Measurements from ENCODE around the gene EBF3.

EBF3 gene

DNA sequence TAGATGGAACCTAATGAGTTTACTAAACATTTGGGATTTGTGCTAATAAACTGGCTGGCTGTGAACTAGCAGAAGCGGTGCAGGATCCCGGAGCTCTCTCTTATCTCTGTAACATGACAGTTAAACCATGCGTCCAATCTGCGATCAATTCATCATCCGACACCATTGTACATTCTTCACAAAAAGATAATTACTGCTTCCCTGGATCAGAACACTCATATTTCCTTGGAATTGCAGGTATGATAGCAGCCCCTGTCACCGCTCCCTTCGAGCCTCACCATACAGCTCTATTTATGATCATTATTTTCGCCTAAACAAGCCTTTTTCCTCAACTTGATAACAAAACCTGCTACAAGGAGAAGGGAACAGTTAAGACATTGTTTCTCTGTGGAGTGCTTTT is 18.5 kb downstream of the EBF3 start:
- no peaks in the 10 kb centered on the region for H3K79me1 ChIP-seq (ENCODE audit: low read depth, low read length)
- no peak overlapping the region for H3K4me3 ChIP-seq (ENCODE audit: low read length in 2 of 2)
- H3K4me2 ChIP-seq (ENCODE audit: insufficient read depth, low read length, poor library complexity, severe bottlenecking): no peak overlapping the region
- no CpG with 5 or more reads among the region's 8 CpGs for WGBS, 2 donors (ENCODE audit: extremely low coverage in 2 of 2, insufficient read length in 2 of 2, insufficient replicate concordance in 1 of 2)
- H3K4ac ChIP-seq (ENCODE audit: low read length): no peak overlapping the region
- no peak overlapping the region for H3K23ac ChIP-seq (ENCODE audit: low read depth, low read length, poor library complexity)
- no peak overlapping the region for H2BK12ac ChIP-seq (ENCODE audit: low read length)
- no peak overlapping the region for H2BK15ac ChIP-seq (ENCODE audit: low read length)
- no peak overlapping the region for H4K8ac ChIP-seq (ENCODE audit: low read depth, low read length)
- H3K9me3 ChIP-seq (replicated peaks in 1 of 2; ENCODE audit: control insufficient read depth in 2 of 2, insufficient read depth in 1 of 2, low read depth in 1 of 2, low read length in 2 of 2): no peaks in the 10 kb centered on the region
- H3K36me3 ChIP-seq (replicated peaks in 1 of 2; ENCODE audit: control insufficient read depth in 2 of 2, insufficient read depth in 2 of 2, low read length in 2 of 2): no peaks in the 10 kb centered on the region
- peaks cover 9 to 11% of the 10 kb centered on the region in 2 donors for H3K4me1 ChIP-seq (ENCODE audit: control insufficient read depth in 2 of 2, insufficient read depth in 1 of 2, low read depth in 1 of 2, low read length in 2 of 2)
- no peak overlapping the region for H3K14ac ChIP-seq (ENCODE audit: low read length)
- no peak overlapping the region for H3K18ac ChIP-seq (ENCODE audit: low read length)
- H2AK5ac ChIP-seq (ENCODE audit: low read depth, low read length): no peak overlapping the region
- H3K27me3 ChIP-seq (ENCODE audit: control insufficient read depth in 3 of 3, insufficient read depth in 3 of 3, low read depth in 1 of 3, low read length in 3 of 3): no peaks in the 10 kb centered on the region
- no peak overlapping the region for H3K27ac ChIP-seq (replicated peaks; ENCODE audit: low read length)
- H4K91ac ChIP-seq (ENCODE audit: low read depth, low read length, poor library complexity): no peak overlapping the region
- H2BK120ac ChIP-seq (ENCODE audit: low read depth, low read length): no peak overlapping the region
- no peak overlapping the region for H3K9ac ChIP-seq (ENCODE audit: low read depth, low read length, poor library complexity)
- H2AFZ ChIP-seq (ENCODE audit: low read length): no peak overlapping the region
- no peak for DNase-seq (ENCODE audit: low spot score)
- H2BK5ac ChIP-seq (ENCODE audit: low read length): no peak overlapping the region

GRCh38 chr10:129945064-129945463 is 19.0 kb downstream of the EBF3 start:
- no peak overlapping the region for H2BK5ac ChIP-seq (ENCODE audit: low read length)
- no peak overlapping the region for H3K14ac ChIP-seq (ENCODE audit: low read length)
- no peak overlapping the region for H2BK15ac ChIP-seq (ENCODE audit: low read length)
- peaks cover 7 to 8% of the 10 kb centered on the region in 2 donors for H3K4me1 ChIP-seq (ENCODE audit: control insufficient read depth in 2 of 2, insufficient read depth in 1 of 2, low read depth in 1 of 2, low read length in 2 of 2)
- H2AFZ ChIP-seq (ENCODE audit: low read length): no peak overlapping the region
- H2BK120ac ChIP-seq (ENCODE audit: low read depth, low read length): no peak overlapping the region
- no peaks in the 10 kb centered on the region for H3K9me3 ChIP-seq (replicated peaks in 1 of 2; ENCODE audit: control insufficient read depth in 2 of 2, insufficient read depth in 1 of 2, low read depth in 1 of 2, low read length in 2 of 2)
- H4K8ac ChIP-seq (ENCODE audit: low read depth, low read length): no peak overlapping the region
- H3K27ac ChIP-seq (replicated peaks; ENCODE audit: low read length): no peak overlapping the region
- no peak overlapping the region for H3K23ac ChIP-seq (ENCODE audit: low read depth, low read length, poor library complexity)
- no peak for DNase-seq (ENCODE audit: low spot score)
- H2AK5ac ChIP-seq (ENCODE audit: low read depth, low read length): no peak overlapping the region
- no peak overlapping the region for H3K18ac ChIP-seq (ENCODE audit: low read length)
- H3K36me3 ChIP-seq (replicated peaks in 1 of 2; ENCODE audit: control insufficient read depth in 2 of 2, insufficient read depth in 2 of 2, low read length in 2 of 2): no peaks in the 10 kb centered on the region
- H3K27me3 ChIP-seq (ENCODE audit: control insufficient read depth in 3 of 3, insufficient read depth in 3 of 3, low read depth in 1 of 3, low read length in 3 of 3): no peaks in the 10 kb centered on the region
- H3K4ac ChIP-seq (ENCODE audit: low read length): no peak overlapping the region
- H3K9ac ChIP-seq (ENCODE audit: low read depth, low read length, poor library complexity): no peak overlapping the region
- H3K4me2 ChIP-seq (ENCODE audit: insufficient read depth, low read length, poor library complexity, severe bottlenecking): no peak overlapping the region
- H3K4me3 ChIP-seq (ENCODE audit: low read length in 2 of 2): no peak overlapping the region
- no CpG with 5 or more reads among the region's 6 CpGs for WGBS, 2 donors (ENCODE audit: extremely low coverage in 2 of 2, insufficient read length in 2 of 2, insufficient replicate concordance in 1 of 2)
- H2BK12ac ChIP-seq (ENCODE audit: low read length): no peak overlapping the region
- no peak overlapping the region for H4K91ac ChIP-seq (ENCODE audit: low read depth, low read length, poor library complexity)
- no peaks in the 10 kb centered on the region for H3K79me1 ChIP-seq (ENCODE audit: low read depth, low read length)

GRCh38 chr10:129944456-129944855 is 19.6 kb downstream of the EBF3 start:
- Histone ChIP-seq H3K4ac (ENCODE audit: low read length) (no peak overlapping the region), H3K4me2 (ENCODE audit: insufficient read depth, low read length, poor library complexity, severe bottlenecking) (no peak overlapping the region), H3K14ac (ENCODE audit: low read length) (no peak overlapping the region), H2BK5ac (ENCODE audit: low read length) (no peak overlapping the region), H3K4me3 (ENCODE audit: low read length in 2 of 2) (no peak overlapping the region), H3K36me3 (replicated peaks in 1 of 2; ENCODE audit: control insufficient read depth in 2 of 2, insufficient read depth in 2 of 2, low read length in 2 of 2) (no peaks in the 10 kb centered on the region), H2BK15ac (ENCODE audit: low read length) (no peak overlapping the region), H2BK12ac (ENCODE audit: low read length) (no peak overlapping the region), H3K4me1 (ENCODE audit: control insufficient read depth in 2 of 2, insufficient read depth in 1 of 2, low read depth in 1 of 2, low read length in 2 of 2) (peaks cover 3 to 4% of the 10 kb centered on the region in 2 donors), H3K27me3 (ENCODE audit: control insufficient read depth in 3 of 3, insufficient read depth in 3 of 3, low read depth in 1 of 3, low read length in 3 of 3) (no peaks in the 10 kb centered on the region), H2AFZ (ENCODE audit: low read length) (no peak overlapping the region), H3K9ac (ENCODE audit: low read depth, low read length, poor library complexity) (no peak overlapping the region), H3K79me1 (ENCODE audit: low read depth, low read length) (no peaks in the 10 kb centered on the region), H3K27ac (replicated peaks; ENCODE audit: low read length) (no peak overlapping the region), H2BK120ac (ENCODE audit: low read depth, low read length) (no peak overlapping the region), H3K9me3 (replicated peaks in 1 of 2; ENCODE audit: control insufficient read depth in 2 of 2, insufficient read depth in 1 of 2, low read depth in 1 of 2, low read length in 2 of 2) (no peaks in the 10 kb centered on the region), H4K8ac (ENCODE audit: low read depth, low read length) (no peak overlapping the region), H3K18ac (ENCODE audit: low read length) (no peak overlapping the region), H2AK5ac (ENCODE audit: low read depth, low read length) (no peak overlapping the region), H4K91ac (ENCODE audit: low read depth, low read length, poor library complexity) (no peak overlapping the region), H3K23ac (ENCODE audit: low read depth, low read length, poor library complexity) (no peak overlapping the region)
- DNase-seq (ENCODE audit: low spot score): no peak
- WGBS, 2 donors (ENCODE audit: extremely low coverage in 2 of 2, insufficient read length in 2 of 2, insufficient replicate concordance in 1 of 2): no CpG with 5 or more reads among the region's 8 CpGs

- H3K9ac ChIP-seq (ENCODE audit: low read depth, low read length, poor library complexity): no peak overlapping the region
- no CpG with 5 or more reads among the region's 12 CpGs for WGBS, 2 donors (ENCODE audit: extremely low coverage in 2 of 2, insufficient read length in 2 of 2, insufficient replicate concordance in 1 of 2)
- H2BK12ac ChIP-seq (ENCODE audit: low read length): no peak overlapping the region
- H3K4me1 ChIP-seq (ENCODE audit: control insufficient read depth in 2 of 2, insufficient read depth in 1 of 2, low read depth in 1 of 2, low read length in 2 of 2): peaks cover 0 to 1% of the 10 kb centered on the region in 2 donors
- H3K4me3 ChIP-seq (ENCODE audit: low read length in 2 of 2): no peak overlapping the region
- H3K27me3 ChIP-seq (ENCODE audit: control insufficient read depth in 3 of 3, insufficient read depth in 3 of 3, low read depth in 1 of 3, low read length in 3 of 3): no peaks in the 10 kb centered on the region
- no peaks in the 10 kb centered on the region for H3K9me3 ChIP-seq (replicated peaks in 1 of 2; ENCODE audit: control insufficient read depth in 2 of 2, insufficient read depth in 1 of 2, low read depth in 1 of 2, low read length in 2 of 2)
- H2AFZ ChIP-seq (ENCODE audit: low read length): no peak overlapping the region
- H3K18ac ChIP-seq (ENCODE audit: low read length): no peak overlapping the region
- no peak overlapping the region for H3K4ac ChIP-seq (ENCODE audit: low read length)
- H3K79me1 ChIP-seq (ENCODE audit: low read depth, low read length): no peaks in the 10 kb centered on the region
- H2BK15ac ChIP-seq (ENCODE audit: low read length): no peak overlapping the region
- no peak overlapping the region for H3K14ac ChIP-seq (ENCODE audit: low read length)
- H2BK120ac ChIP-seq (ENCODE audit: low read depth, low read length): no peak overlapping the region
- H3K23ac ChIP-seq (ENCODE audit: low read depth, low read length, poor library complexity): no peak overlapping the region
- no peaks in the 10 kb centered on the region for H3K36me3 ChIP-seq (replicated peaks in 1 of 2; ENCODE audit: control insufficient read depth in 2 of 2, insufficient read depth in 2 of 2, low read length in 2 of 2)
- DNase-seq (ENCODE audit: low spot score): no peak
- no peak overlapping the region for H2BK5ac ChIP-seq (ENCODE audit: low read length)
- H3K27ac ChIP-seq (replicated peaks; ENCODE audit: low read length): no peak overlapping the region
- H4K8ac ChIP-seq (ENCODE audit: low read depth, low read length): no peak overlapping the region
- no peak overlapping the region for H2AK5ac ChIP-seq (ENCODE audit: low read depth, low read length)
- no peak overlapping the region for H3K4me2 ChIP-seq (ENCODE audit: insufficient read depth, low read length, poor library complexity, severe bottlenecking)
- H4K91ac ChIP-seq (ENCODE audit: low read depth, low read length, poor library complexity): no peak overlapping the region
Measured at GRCh38 chr10:129942936-129943715, 20.9 kb downstream of the EBF3 start.

All from neuronal stem cell (in vitro differentiated cells).